DOHH2 (cell line): ENCODE data around the gene WFDC13.

Experiments
- EZH2phosphoT487 ChIP-seq: fragments of 200-600 bp; sonication (generic); IDR thresholded peaks from 2 replicates; pipeline ENCODE4 v1.6.1; 2017; ENCODE audit warnings: borderline replicate concordance, mild to moderate bottlenecking, antibody characterized with exemption, low read length, moderate library complexity, mixed read lengths
- TF ChIP-seq, protein P1 (sequence below): fragments of 200-600 bp; sonication (generic); IDR thresholded peaks from one replicate; pipeline ENCODE4 v1.5.1; 2014; ENCODE audit warnings: antibody characterized with exemption, mild to moderate bottlenecking, low read depth, low read length; ENCODE audit not compliant: poor library complexity, severe bottlenecking

DNA sequence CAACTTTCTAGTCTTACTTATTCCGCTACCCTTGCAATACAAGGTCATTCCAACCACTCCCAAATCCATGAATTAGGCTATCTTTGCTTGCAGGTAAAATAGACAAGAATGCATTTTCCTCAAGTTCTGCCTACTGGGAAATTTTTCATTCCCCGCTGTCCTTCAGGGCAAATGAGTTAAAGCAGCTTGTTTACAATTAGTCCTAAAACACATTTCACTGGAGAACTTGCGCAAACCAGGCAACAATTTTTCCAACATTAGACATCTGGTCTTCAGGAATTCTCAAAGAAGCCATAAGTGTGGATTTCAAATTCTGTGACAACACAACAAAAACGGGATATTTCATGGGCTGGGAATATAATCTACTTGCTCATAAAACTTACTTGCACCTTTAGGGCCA is 40.8 kb downstream of the WFDC13 start:
- TF ChIP-seq EZH2phosphoT487, result no peak
- TF ChIP-seq, protein P1, sequence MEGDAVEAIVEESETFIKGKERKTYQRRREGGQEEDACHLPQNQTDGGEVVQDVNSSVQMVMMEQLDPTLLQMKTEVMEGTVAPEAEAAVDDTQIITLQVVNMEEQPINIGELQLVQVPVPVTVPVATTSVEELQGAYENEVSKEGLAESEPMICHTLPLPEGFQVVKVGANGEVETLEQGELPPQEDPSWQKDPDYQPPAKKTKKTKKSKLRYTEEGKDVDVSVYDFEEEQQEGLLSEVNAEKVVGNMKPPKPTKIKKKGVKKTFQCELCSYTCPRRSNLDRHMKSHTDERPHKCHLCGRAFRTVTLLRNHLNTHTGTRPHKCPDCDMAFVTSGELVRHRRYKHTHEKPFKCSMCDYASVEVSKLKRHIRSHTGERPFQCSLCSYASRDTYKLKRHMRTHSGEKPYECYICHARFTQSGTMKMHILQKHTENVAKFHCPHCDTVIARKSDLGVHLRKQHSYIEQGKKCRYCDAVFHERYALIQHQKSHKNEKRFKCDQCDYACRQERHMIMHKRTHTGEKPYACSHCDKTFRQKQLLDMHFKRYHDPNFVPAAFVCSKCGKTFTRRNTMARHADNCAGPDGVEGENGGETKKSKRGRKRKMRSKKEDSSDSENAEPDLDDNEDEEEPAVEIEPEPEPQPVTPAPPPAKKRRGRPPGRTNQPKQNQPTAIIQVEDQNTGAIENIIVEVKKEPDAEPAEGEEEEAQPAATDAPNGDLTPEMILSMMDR, result no peak
